SH-SY5Y (cell line): ENCODE results near the gene KRTAP1-5.
"Not testable (repeated sequence)": the region's sequence is repeated elsewhere in the genome, so short reads cannot be mapped to it uniquely, and the experiment has no call there.

Source experiments
- GATA2 ChIP-seq: IDR thresholded peaks from 2 replicates; pipeline ENCODE4 v1.6.1; 2011; ENCODE audit warnings: mild to moderate bottlenecking, low read depth, low read length
- GATA3 ChIP-seq: IDR thresholded peaks from 2 replicates; pipeline ENCODE4 v1.6.1; 2011; ENCODE audit warnings: low read depth, mild to moderate bottlenecking, low read length, moderate library complexity

The KRTAP1-5 gene

DNA sequence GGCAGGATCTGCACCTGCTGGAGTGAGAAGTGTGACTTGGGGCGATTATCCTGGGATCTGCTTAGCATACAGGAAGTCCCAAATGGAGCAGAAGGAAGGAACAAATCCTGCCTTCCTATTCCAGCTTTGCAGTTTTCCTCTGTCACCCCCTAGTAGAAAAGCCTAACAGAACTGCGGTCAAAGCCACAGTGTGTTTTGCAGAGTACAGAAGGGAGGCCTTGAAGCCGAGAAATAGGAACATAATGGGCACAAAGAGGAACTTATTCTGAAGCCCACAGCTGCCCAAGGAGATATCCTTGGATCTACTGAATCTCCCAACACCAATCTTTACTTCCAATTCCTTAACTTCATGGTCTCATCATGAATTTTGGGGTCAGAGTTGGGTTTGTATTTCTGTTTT lies 8.5 kb downstream of the KRTAP1-5 start:
- no peak for TF ChIP-seq GATA2
- no peak for TF ChIP-seq GATA3

DNA sequence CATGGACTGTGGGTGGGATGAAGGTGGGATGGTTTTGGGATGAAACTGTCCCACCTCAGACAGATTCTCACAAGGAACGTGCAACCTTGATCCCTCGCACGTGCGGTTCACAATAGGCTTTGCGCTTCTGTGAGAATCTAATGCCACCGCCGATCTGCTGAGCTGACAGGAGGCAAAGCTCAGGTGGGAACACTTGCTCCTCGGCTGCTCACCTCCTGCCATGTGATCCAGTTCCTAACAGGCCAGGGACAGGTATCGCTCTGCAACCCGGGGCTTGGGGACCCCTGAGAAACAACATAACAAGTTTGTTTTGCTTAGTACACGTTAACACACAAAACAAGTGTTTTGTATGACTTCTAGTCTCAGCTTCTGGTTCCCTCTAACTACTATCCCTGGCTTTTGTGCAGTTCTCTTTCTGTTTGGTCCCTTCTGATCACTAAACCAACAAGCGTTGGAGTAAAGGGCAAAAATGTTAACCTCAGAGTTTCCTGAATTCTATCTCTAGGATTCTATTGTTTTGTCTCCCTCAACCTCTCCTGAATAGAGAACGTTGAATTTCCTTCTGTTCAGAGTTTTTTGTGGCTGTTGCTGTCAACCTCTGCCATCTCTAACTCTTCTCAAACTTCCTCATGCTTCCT lies 10.3 kb downstream of the KRTAP1-5 start:
- TF ChIP-seq GATA2 (no peak), GATA3 (no peak)

DNA sequence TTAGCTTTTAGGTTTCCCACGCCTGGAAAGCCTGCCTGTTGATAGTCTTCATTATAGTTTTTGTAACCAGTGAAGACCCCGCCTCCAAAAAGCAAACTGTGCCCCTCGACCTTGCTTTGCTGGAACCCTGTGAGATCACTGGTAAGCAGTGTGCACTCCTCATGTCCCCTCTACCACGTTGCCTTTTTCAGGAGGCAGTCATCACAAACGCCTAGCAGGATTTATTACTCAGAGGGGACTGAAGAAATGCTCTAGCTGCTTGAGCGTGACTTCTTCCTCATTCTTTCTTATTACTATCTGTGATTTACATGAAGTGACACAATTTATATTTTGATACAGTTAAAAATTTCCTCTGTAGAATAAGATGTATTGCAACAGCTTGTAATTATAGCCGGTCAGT lies 11.6 kb downstream of the KRTAP1-5 start:
- no peak for TF ChIP-seq GATA2
- no peak for TF ChIP-seq GATA3

DNA sequence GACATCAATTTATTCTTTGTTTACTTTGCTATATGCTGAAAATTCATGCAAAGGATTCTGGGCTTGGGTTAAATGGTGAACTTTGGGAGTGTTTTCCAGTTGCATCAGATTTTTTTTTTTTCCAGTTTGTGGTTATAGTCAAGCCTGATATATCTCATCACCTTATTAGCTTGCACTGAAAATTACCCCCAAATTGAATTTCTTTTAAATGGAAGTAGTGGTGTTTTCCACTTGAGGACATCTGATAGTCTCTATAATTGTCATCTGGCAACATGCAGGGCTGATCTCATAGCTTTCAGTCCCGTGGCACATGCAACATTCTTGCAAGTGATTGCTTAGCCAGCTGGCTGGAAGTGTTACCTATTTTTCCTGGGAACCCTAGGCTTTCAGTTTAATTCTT lies 13.4 kb downstream of the KRTAP1-5 start:
- TF ChIP-seq GATA2 (no peak), GATA3 (no peak)

DNA sequence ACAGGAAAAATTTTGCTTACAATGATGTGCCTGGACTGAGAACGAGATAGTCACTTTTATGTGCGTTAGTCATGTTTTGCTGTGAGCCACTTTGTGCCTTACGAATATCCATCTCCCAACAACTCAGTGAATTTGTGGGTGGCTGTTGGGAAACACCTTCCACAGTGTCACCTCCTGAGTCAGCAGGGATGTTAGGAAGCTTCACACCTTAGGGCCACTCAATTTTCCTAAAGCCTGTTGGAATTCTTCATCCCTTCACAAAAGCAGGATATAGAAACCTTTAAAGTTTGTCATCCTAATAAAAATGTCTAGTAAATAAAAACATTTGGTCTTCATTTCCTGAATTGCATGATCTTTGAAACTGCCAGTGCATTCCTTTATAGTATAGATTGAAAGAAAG lies 13.8 kb downstream of the KRTAP1-5 start:
- TF ChIP-seq GATA2 (no peak), GATA3 (no peak)

DNA sequence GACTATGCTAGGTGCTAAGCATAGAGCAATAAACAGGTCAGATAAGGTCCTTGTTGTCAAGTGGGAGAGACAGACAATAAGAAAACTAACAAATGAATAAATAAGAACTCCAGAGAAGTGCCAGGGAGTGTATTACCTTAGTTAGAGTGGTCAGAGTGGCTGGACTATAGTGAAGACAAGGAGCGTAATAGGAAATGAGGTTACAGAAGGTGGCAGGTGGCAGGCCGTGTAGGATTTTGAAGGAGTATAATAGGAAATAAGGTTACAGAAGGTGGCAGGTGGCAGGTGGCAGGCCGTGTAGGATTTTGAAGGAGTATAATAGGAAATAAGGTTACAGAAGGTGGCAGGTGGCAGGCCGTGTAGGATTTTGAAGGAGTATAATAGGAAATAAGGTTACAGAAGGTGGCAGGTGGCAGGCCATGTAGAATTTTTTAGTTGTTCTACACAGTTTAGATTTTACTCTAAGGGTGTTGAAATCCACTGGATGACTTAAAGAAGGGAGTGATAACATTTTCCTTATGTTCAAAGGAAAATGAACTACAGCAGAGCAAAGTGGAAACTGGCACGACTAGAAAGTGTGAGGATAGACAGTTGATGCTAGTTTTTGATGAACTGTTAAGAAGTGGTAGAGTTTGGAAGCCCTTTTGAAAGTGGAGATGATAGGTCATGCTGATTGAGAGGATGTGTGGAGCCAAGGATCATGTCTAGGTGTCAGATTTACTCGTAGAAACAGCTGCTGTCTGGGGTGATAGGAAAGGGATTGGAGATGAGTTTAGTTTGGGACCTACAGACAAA lies 14.5 kb downstream of the KRTAP1-5 start:
- no peak for TF ChIP-seq GATA2
- no peak for TF ChIP-seq GATA3

DNA sequence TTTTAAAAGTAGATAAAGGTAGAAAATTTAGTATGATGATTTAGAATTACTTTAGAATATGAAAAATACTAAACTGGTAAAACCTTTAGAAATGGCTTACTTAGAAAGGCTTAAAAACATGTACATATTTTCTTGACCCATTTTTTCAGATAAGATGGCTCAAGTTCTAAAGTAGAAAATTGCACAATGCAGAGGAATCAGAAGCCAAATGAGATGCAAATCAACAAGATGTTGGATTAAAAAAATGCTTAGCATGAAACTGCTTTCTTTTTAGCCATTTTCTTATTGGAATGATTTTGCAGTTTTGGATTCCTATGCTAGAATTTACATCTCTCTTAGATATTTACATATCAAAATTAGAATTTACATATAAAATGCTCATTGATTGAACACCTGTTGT lies 16.6 kb downstream of the KRTAP1-5 start:
- no peak for TF ChIP-seq GATA3
- no peak for TF ChIP-seq GATA2

DNA sequence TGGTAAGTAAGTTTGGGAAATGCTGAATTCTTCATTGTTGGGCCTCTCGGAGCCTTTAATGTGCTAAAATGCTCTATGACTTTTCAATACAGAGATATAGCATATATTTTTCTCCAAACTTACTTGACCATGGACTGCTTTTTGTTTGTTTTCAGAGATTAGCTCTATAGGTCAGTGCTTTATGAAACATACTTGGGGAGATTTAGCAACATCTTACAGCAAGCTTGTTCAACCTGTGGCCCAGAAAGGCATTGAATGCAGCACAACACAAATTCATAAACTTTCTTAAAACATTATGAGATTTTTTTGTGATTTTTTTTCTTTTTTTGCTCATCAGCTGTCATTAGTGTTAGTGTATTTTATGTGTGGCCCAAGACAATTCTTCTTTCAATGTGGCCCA lies 17.1 kb downstream of the KRTAP1-5 start:
- TF ChIP-seq GATA2 (no peak), GATA3 (no peak)

DNA sequence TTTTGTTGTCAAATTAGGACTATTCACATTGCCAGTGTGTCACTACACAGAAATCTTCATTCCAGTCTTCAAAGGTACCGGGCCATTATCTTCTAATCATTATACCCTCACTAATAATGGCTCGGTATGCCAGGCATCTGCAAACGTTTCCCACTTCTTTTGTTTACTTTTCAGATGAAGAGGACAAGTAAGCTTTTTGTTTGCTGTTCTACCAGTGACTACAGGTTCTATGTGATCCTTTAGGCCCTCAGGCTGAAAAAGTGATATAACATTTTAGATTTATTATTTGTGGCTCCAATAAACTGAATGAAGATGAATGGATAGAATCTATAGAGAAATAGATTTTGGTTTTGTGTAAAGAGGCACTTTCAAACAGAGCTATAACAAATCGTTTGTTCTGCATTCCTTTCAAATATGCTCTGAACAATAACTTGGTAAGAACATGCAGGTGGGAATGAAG lies 17.7 kb downstream of the KRTAP1-5 start:
- TF ChIP-seq GATA2 (no peak), GATA3 (no peak)

DNA sequence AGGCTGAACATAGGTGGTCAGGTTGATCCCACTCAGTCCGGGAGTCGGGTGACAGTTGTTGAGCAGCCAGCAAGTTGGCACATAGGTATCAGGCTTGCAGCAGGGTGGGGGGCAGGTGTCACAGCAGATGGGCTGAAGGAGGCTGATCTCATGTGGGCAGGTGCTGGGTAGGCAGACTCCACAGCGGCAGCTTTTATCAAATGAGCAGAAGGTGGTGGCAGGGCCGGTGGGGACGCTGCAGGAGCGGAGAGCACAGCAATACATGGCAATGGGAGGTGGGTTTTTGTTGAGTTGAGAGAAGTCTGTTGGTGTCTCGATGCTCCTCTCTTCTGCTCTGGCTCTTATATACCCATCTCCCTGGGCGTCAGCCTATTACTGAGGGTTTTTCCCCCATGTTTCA lies 18.2 kb downstream of the KRTAP1-5 start, which contains the start of gene KRTAP3-1:
KRTAP3-1 (minus strand) TSS at position 318 of the 400 bp plus-strand sequence; CDS start at position 264, 54 bp downstream.
- TF ChIP-seq GATA3 (no peak), GATA2 (no peak)

DNA sequence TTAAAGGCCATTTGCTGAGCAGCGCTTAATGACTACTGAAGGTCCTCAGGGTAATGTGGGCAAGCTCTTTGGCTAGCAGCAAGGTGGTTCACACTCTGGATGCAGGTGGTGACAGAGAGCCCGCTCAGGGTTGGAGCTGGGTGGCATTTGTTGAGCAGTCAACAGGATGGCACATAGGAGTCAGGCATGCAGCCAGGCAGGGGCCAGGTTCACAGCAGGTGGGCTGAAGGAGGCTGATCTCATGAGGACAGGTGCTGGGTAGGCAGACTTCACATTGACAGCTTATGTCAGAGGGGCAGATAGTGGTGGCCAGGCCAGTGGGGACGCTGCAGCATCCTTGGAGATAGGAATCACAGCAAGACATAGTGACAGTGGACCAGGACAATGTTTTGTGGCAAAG lies 22.6 kb downstream of the KRTAP1-5 start:
- TF ChIP-seq GATA2, result no peak
- no peak for TF ChIP-seq GATA3

DNA sequence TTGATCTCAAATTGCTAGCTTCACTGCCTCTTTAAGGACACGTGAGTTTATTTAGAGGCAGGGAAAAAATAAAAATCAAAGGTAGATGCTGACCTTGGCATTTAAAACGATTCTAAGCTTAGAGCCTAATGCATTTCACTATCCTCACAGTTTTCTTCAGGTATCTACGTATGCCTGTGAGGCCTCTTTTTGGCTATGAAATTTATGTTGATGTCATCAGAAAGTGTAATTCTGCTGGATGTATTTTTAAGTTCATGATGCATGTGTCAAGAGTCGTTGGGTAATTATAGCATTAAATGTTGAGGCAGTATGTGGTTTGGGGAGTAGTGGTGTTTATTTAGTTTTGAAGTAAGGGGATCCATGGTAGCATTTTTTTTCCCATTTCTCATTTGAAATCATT lies 23.1 kb downstream of the KRTAP1-5 start:
- no peak for TF ChIP-seq GATA3
- no peak for TF ChIP-seq GATA2

DNA sequence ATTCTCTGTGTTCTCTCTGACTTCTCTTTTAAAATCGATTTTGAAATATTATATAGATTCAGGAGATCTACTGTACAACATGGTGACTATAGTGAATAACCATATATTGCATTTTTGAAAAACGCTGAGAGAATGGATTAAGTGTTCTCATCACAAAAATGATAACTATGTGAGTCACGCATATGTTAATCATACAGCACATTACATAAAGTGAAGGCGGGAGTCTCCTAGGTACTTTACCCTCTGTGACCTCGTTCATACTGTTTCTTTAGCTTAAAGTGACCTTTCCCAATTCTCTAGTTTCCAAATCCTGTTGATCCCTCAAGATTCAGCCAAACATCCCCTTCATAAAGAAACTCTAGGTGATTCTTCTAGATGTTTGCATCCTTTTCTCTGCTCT lies 24.2 kb downstream of the KRTAP1-5 start:
- TF ChIP-seq GATA2 (no peak), GATA3 (no peak)

DNA sequence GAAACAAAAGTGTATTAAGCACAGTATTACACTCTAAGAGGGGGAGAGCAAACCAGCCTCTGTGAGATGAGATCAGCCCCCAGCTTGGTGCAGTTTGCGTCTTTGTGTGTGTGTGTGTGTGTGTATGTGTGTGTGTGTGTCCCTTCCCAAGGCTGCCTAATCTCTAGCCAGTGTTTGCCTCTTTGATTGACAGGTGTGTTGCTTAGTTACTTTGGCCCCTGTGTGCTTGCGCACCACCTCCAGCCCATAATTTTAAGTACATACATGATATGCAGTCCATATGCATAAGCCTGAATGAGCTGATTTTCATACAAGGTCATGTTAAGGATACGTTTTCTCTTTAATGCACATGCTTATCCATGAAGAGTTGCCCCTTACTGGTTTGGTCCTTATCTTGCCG lies 25.2 kb downstream of the KRTAP1-5 start:
- no peak for TF ChIP-seq GATA3
- TF ChIP-seq GATA2, result no peak

DNA sequence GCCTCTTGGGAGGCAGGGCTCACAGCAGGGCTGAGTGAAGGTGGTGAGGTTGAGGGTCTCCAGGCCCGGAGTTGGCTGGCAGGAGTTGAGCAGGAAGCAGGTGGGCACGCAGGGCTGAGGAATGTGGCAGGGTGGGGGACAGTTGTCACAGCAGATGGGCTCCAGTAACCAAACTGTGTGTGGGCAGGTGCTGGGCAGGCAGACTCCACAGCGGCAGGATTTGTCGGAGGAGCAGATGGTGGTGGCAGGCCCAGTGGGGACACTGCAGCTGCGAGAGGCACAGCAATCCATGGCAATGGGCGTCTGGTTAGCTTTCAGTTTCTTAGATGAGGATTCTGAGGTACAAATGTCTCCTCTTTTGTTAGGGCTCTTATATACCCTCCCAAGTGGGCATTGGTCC lies 27.4 kb downstream of the KRTAP1-5 start, which contains the start of gene KRTAP3-2:
KRTAP3-2 (minus strand) TSS at position 344 of the 400 bp plus-strand sequence; CDS start at position 291, 53 bp downstream.
- not testable (repeated sequence) for TF ChIP-seq GATA2, GATA3

DNA sequence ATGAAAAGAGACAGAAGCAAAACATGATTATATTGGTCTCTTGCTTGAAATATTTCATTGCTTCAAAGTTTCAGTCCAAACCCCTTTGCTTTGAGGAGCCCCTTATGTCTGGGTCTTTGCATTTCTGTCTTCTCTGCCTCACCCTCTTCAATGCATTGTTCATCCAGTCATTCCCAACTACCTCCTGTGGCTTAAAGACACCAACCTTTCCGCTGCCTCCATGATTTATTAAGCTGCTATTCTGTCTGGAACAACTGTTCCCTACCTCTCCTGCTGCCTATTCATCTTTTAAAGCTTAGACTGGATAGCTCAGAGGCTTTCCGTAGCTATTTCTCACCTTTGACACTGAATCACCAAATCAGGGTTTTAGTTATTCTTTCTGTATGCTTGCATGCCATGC lies 29.6 kb downstream of the KRTAP1-5 start:
- TF ChIP-seq GATA2, result no peak
- TF ChIP-seq GATA3, result no peak
